ENCODE results near the gene ACCSL. TPM values are rescaled to one million over a fixed set of nuclear protein-coding genes. Genes with fewer than 3 reads are reported as not detected.

ACCSL gene
- polyA plus RNA-seq, 1 of the 3 experiments (the other 2 are of a cell fraction): not detected

DNA sequence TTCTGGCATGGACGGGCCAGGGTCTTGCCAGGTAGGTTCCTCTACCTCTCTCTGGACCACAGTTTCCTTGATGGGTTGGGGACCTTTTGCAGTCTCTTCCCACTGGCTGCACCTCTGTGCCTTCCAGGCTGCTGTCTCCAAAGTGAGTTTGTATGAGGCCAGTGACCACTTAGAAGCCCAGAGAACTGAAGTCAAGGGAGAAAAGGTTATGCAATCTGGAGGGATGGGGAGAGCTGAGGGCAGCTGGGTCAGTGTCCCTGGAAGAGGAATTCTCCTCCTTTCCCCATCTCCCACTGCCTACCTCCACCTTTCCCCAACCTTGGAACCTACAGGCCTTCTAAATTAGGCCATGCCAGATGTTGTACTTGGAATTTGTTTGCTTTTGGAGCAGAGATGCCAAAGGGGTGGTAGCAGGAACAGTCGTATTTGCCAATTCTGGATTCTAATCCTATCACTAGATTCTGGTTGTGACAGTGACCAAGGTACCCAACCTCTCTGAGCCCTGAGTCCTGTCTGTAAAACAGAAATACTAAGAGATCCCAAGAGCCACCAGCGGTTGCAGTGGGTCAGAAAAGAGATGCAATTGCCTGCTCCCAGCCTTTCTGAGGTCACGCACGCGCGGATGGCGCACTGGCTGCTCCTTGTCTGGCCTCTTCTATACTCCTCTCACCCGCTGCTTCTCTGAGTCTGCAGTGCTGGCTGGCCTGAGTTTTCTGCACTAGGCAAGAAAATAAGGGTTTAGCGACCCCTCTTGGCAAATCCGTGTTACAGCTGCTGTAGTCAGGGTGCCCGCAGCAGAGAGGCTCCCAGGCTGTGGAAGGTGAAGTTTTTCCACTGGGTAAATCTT, 10.7 kb upstream of the ACCSL start:
- H3F3A ChIP-seq (replicated peaks; ENCODE audit: insufficient read depth): no peaks in the 10 kb centered on the region
- DNase-seq: peak; percentile 80
- no peaks in the 10 kb centered on the region for H3K79me2 ChIP-seq (ENCODE audit: insufficient read depth)
- 20% methylated on average over 11 of the region's 12 CpGs for WGBS (ENCODE audit: low lambda C conversion rate)
- CTCF ChIA-PET: interaction anchor here (0.6 to 10.2 kb wide), 38 partner anchors 12 to 286 kb away, joined by 3 to 151 read pairs (median 4); partner anchors contain the start of genes ACCS, C11orf96 and EXT2
- TF ChIP-seq SMC3 (IDR thresholded peaks at IDR 0.05; ENCODE audit: low read depth, low read length) (peak; percentile 97), EP300 (IDR thresholded peaks at IDR 0.05; ENCODE audit: borderline replicate concordance in 1 of 2, low read depth in 1 of 2, low read length in 1 of 2) (peak in 1 of 2 experiments; percentile 52; a peak in 1 of 4 replicates), YY1 (IDR thresholded peaks at IDR 0.05; ENCODE audit: low read depth) (no peak), NRF1 (IDR thresholded peaks at IDR 0.05; ENCODE audit: low read depth, low read length) (peak; percentile 58), MXI1 (IDR thresholded peaks at IDR 0.05; ENCODE audit: low read depth, low read length) (0 out of 2 replicates have a peak, but pooled peaks have one; percentile 17), EZH2phosphoT487 (IDR thresholded peaks at IDR 0.05; ENCODE audit: borderline replicate concordance, low read depth) (no peak), RAD21 (IDR thresholded peaks at IDR 0.05; ENCODE audit: low read length) (peak; percentile 99), CHD2 (IDR thresholded peaks at IDR 0.05; ENCODE audit: low read length, partially characterized antibody) (peak; percentile 30), GATA2 (CRISPR knock-in tag; IDR thresholded peaks at IDR 0.05) (no peak)
- TF ChIP-seq, protein P1, sequence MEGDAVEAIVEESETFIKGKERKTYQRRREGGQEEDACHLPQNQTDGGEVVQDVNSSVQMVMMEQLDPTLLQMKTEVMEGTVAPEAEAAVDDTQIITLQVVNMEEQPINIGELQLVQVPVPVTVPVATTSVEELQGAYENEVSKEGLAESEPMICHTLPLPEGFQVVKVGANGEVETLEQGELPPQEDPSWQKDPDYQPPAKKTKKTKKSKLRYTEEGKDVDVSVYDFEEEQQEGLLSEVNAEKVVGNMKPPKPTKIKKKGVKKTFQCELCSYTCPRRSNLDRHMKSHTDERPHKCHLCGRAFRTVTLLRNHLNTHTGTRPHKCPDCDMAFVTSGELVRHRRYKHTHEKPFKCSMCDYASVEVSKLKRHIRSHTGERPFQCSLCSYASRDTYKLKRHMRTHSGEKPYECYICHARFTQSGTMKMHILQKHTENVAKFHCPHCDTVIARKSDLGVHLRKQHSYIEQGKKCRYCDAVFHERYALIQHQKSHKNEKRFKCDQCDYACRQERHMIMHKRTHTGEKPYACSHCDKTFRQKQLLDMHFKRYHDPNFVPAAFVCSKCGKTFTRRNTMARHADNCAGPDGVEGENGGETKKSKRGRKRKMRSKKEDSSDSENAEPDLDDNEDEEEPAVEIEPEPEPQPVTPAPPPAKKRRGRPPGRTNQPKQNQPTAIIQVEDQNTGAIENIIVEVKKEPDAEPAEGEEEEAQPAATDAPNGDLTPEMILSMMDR (IDR thresholded peaks at IDR 0.05): peak; percentile 90
- TF ChIP-seq, protein P2, sequence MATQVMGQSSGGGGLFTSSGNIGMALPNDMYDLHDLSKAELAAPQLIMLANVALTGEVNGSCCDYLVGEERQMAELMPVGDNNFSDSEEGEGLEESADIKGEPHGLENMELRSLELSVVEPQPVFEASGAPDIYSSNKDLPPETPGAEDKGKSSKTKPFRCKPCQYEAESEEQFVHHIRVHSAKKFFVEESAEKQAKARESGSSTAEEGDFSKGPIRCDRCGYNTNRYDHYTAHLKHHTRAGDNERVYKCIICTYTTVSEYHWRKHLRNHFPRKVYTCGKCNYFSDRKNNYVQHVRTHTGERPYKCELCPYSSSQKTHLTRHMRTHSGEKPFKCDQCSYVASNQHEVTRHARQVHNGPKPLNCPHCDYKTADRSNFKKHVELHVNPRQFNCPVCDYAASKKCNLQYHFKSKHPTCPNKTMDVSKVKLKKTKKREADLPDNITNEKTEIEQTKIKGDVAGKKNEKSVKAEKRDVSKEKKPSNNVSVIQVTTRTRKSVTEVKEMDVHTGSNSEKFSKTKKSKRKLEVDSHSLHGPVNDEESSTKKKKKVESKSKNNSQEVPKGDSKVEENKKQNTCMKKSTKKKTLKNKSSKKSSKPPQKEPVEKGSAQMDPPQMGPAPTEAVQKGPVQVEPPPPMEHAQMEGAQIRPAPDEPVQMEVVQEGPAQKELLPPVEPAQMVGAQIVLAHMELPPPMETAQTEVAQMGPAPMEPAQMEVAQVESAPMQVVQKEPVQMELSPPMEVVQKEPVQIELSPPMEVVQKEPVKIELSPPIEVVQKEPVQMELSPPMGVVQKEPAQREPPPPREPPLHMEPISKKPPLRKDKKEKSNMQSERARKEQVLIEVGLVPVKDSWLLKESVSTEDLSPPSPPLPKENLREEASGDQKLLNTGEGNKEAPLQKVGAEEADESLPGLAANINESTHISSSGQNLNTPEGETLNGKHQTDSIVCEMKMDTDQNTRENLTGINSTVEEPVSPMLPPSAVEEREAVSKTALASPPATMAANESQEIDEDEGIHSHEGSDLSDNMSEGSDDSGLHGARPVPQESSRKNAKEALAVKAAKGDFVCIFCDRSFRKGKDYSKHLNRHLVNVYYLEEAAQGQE (IDR thresholded peaks at IDR 0.05; ENCODE audit: low read depth, low read length): no peak
- H3K4me3 ChIP-seq (ENCODE audit: low read depth in 2 of 2, low read length in 1 of 2): peak overlapping the region in 1 of 2 experiments; percentile 35; a peak in 1 of 4 replicates
- peak overlapping the region in 1 of 2 experiments; percentile 55; a peak in 2 of 4 replicates for H3K27ac ChIP-seq (ENCODE audit: low read depth in 2 of 2, low read length in 1 of 2)
- no peaks in the 10 kb centered on the region for H3K9me2 ChIP-seq
- no peak overlapping the region for H3K9ac ChIP-seq
- no peaks in the 10 kb centered on the region for H4K20me1 ChIP-seq (ENCODE audit: insufficient read depth)
- no peaks in the 10 kb centered on the region for H3K36me3 ChIP-seq (replicated peaks in 1 of 2; ENCODE audit: control insufficient read depth in 1 of 2, insufficient read depth in 2 of 2, low read length in 1 of 2)
- POLR2A ChIA-PET: interaction anchor here (0.7 to 2.2 kb wide), 5 partner anchors 88 to 147 kb away, joined by 3 to 16 read pairs (median 7); partner anchors contain the start of gene C11orf96
- 0 out of 2 replicates have a peak overlapping the region, but pooled peaks have one; percentile 38 for H2AFZ ChIP-seq (ENCODE audit: low read depth)
- peaks cover 0 to 6% of the 10 kb centered on the region in 2 experiments; a peak in 1 of 4 replicates for H3K4me1 ChIP-seq (ENCODE audit: control insufficient read depth in 1 of 2, insufficient read depth in 2 of 2, low read depth in 1 of 2, low read length in 1 of 2)
- no peaks in the 10 kb centered on the region; the same call in 1 of the 2 replicates for H3K27me3 ChIP-seq (ENCODE audit: insufficient read depth)
- H3K4me2 ChIP-seq: no peak overlapping the region
- H3K9me3 ChIP-seq: no peaks in the 10 kb centered on the region
